GM10248 (cell line): Measurements from ENCODE around the gene PPP1R14C.

ENCODE experiments used
- CTCF ChIA-PET: fragments of 300-600 bp; sonication (Branson Sonifier 250); formaldehyde crosslinking; extraction: SDS; loops from one replicate; lab custom pipeline; 2021; ENCODE audit warnings: antibody characterized with exemption; lab: Yijun Ruan, JAX
- POLR2A ChIA-PET: fragments of 350-650 bp; sonication (Branson Sonifier 250); formaldehyde crosslinking; extraction: SDS; loops from one replicate; lab custom pipeline; 2020; ENCODE audit warnings: antibody characterized with exemption; lab: Yijun Ruan, JAX
- DNase-seq: peaks from one replicate; pipeline ENCODE4 v3.0.0; 2012; ENCODE audit errors: extremely low spot score
- CTCF ChIP-seq: IDR thresholded peaks from 2 replicates; pipeline ENCODE4 v1.5.1; 2012; ENCODE audit warnings: mild to moderate bottlenecking, low read depth; ENCODE audit errors: extremely low read depth, missing control alignments, control extremely low read depth

PPP1R14C gene

DNA sequence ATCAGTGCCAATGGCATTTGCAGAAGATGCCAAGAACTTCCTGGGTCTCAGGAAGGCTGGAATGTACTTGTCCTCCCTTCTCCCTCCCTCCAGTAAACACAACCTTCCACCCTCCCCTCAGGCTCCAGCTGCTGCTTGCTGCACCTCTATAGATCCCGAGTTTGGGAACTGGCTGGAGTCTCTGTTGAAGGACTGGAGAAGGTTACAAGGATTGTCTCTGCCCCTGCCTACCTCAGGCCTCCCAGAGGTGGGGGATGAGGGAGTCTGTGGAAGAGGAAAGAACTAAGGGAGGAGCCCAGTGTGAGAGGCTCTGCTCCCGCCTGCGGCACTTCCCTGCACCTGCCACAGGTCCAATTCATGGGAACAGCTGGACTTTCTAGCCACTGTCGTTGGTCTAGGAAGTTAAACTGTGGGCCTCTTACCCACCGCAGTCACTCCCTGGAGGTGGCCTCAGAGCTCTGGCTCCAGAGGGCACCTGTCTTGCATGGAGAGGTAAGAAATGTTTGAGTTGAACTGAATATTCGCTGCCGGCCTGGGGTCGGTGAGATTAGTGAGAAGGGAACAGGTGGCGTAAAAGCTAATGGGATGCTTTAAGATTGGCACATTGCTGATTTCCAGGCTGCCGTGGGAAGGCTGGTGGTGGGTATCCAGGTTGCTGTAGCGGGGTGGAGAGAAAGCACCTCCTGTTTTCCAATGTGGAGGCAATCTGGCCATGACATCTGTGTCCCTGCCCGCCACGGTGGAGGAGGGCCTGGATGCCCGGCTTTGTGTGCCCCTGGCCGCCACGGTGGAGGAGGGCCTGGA, 54.3 kb downstream of the PPP1R14C start:
- no peak for TF ChIP-seq CTCF
- no peak for DNase-seq
- ChIA-PET CTCF (interaction anchor here (1.4 kb wide), 1 partner anchor 17 kb away, joined by 3 read pairs; no protein-coding TSS in a partner anchor), POLR2A (no interaction called here)

DNA sequence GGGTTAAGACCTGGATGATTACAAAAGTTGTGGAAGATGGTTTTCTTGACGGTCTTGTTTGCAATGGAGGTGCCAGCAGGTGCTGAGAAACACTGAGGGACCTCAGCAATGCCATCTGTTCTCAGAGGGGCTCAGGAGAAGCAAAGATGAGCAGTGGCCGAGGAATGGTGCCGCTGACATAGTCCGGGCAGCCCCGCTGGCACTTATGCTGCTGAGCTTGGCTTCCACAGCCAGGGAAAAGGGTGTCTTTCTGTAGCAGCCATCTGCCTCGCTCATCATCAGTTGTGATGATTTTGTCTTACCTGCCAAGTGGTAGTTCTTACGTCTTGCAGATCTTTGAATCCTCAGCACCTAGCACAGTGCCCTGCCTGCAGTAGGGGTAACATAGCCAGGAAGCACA, 55.7 kb downstream of the PPP1R14C start:
- ChIA-PET CTCF (no interaction called here), POLR2A (no interaction called here)
- no peak for DNase-seq
- no peak for TF ChIP-seq CTCF

GRCh38 chr6:150199241-150199640, 56.4 kb downstream of the PPP1R14C start:
- CTCF ChIA-PET = no interaction called here
- no peak for DNase-seq
- POLR2A ChIA-PET = no interaction called here
- no peak for TF ChIP-seq CTCF

DNA sequence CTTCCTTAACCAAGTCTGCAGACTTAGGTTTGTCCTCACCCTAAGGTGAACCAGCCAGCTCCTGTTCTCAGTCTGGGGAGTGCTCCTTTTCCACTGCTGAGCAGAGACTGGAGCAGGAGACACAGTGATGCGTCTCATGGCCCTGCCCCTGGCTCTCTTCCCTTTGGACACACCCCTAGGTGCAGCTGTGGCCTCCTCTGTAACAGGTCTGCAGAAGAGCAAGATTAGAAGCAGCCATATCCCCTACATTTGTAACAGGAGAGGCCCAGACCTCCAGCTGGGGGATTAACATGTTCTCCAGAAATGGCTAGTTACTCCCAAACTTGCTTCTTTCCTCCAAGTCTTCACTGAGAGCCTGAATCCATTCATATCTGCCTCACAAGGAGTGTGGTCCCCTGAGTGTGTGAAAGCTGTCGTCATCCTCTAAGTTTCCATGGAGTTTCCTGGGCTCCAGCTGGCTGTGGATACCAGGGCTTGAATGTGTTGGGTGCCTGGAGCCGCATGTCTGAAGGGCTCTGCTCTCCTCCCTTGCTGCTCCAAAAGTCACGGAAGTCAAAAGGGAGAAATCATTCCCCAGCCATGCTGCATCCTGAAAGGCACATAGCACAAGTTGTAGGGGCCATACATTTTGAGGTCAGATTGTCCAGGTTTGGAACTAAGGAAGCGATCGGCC, 57.7 kb downstream of the PPP1R14C start:
- no peak for DNase-seq
- CTCF ChIA-PET = no interaction called here
- no peak for TF ChIP-seq CTCF
- POLR2A ChIA-PET = no interaction called here

DNA sequence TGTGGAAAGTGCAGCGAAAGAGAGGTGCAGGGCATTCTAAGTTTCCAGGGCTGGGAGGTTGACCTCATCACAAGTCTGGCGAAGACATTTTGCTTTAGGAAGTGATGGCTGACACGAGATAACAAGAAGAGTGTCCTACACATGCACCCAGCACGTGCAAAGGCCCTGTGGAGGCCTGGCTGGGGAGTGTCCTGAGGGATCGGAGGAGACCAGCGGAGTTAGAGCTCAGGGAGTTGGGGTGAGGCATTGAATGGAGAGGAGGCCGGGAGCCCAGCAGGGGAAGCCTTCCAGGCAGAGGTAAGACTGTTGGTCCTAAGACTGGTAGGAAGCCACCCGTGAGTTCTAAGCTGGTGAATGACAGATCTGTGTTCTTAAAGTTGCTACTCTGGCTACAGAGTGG, 58.4 kb downstream of the PPP1R14C start:
- CTCF ChIA-PET = no interaction called here
- TF ChIP-seq CTCF = no peak
- POLR2A ChIA-PET = no interaction called here
- DNase-seq = no peak

- DNase-seq = no peak
- ChIA-PET POLR2A (no interaction called here), CTCF (no interaction called here)
- TF ChIP-seq CTCF = no peak
These were observed 59.0 kb downstream of the PPP1R14C start for GRCh38 chr6:150201772-150202329.
